Measurements from ENCODE around the gene STK16. TPM values are rescaled to one million over a fixed set of nuclear protein-coding genes. Genes with fewer than 3 reads are reported as not detected.

STK16 gene
- total RNA-seq, 6 experiments from 2014 or later = 25.1 to 30.7 (median 28.2) TPM

GRCh38 chr2:219213486-219214071, 31.7 kb upstream of the STK16 start:
- no peak for TF ChIP-seq CTCF (IDR thresholded peaks at IDR 0.05)
- no peak for DNase-seq
- H3K4me3 Mint-ChIP-seq = no peak overlapping the region
- peaks cover 3% of the 10 kb centered on the region for H3K27me3 Mint-ChIP-seq (ENCODE audit: insufficient read depth)
- H3K4me1 Mint-ChIP-seq (ENCODE audit: low read depth) = peaks cover 20% of the 10 kb centered on the region
- H3K9me3 Mint-ChIP-seq = no peaks in the 10 kb centered on the region
- H3K27ac Mint-ChIP-seq = no peak overlapping the region
- H3K36me3 Mint-ChIP-seq (ENCODE audit: low read depth) = peaks cover 28% of the 10 kb centered on the region

GRCh38 chr2:219214141-219214540, 31.1 kb upstream of the STK16 start:
- Mint-ChIP-seq H3K4me1 (ENCODE audit: low read depth) (peaks cover 18% of the 10 kb centered on the region), H3K4me3 (no peak overlapping the region), H3K36me3 (ENCODE audit: low read depth) (peaks cover 28% of the 10 kb centered on the region), H3K27me3 (ENCODE audit: insufficient read depth) (peaks cover 3% of the 10 kb centered on the region), H3K27ac (no peak overlapping the region), H3K9me3 (no peaks in the 10 kb centered on the region)
- TF ChIP-seq CTCF (IDR thresholded peaks at IDR 0.05) = no peak
- DNase-seq = no peak

GRCh38 chr2:219214786-219215185, 30.5 kb upstream of the STK16 start:
- peaks cover 24% of the 10 kb centered on the region for H3K36me3 Mint-ChIP-seq (ENCODE audit: low read depth)
- H3K27me3 Mint-ChIP-seq (ENCODE audit: insufficient read depth) = peaks cover 3% of the 10 kb centered on the region
- H3K9me3 Mint-ChIP-seq = no peaks in the 10 kb centered on the region
- no peak overlapping the region for H3K4me3 Mint-ChIP-seq
- no peak overlapping the region for H3K27ac Mint-ChIP-seq
- TF ChIP-seq CTCF (IDR thresholded peaks at IDR 0.05) = no peak
- DNase-seq = no peak
- peaks cover 24% of the 10 kb centered on the region for H3K4me1 Mint-ChIP-seq (ENCODE audit: low read depth)

- no peak for DNase-seq
- TF ChIP-seq CTCF (IDR thresholded peaks at IDR 0.05) = no peak
- Mint-ChIP-seq H3K9me3 (no peaks in the 10 kb centered on the region), H3K4me3 (no peak overlapping the region), H3K4me1 (ENCODE audit: low read depth) (peaks cover 24% of the 10 kb centered on the region), H3K36me3 (ENCODE audit: low read depth) (peaks cover 15% of the 10 kb centered on the region), H3K27me3 (ENCODE audit: insufficient read depth) (peaks cover 1% of the 10 kb centered on the region), H3K27ac (no peak overlapping the region)
Observed at GRCh38 chr2:219215871-219216534, 29.3 kb upstream of the STK16 start.

GRCh38 chr2:219216535-219216915, 28.8 kb upstream of the STK16 start:
- no peak for TF ChIP-seq CTCF (IDR thresholded peaks at IDR 0.05)
- no peaks in the 10 kb centered on the region for H3K9me3 Mint-ChIP-seq

More at GRCh38 chr2:219216535-219216915, 28.8 kb upstream of the STK16 start:
- Mint-ChIP-seq H3K27me3 (ENCODE audit: insufficient read depth) (no peaks in the 10 kb centered on the region; the same call in none of the 2 replicates), H3K36me3 (ENCODE audit: low read depth) (peaks cover 10% of the 10 kb centered on the region), H3K4me1 (ENCODE audit: low read depth) (peaks cover 24% of the 10 kb centered on the region), H3K4me3 (peak overlapping the region; percentile 31; the same call in 1 of the 2 replicates), H3K27ac (peak overlapping the region; percentile 43; the same call in 1 of the 2 replicates)
- DNase-seq = no peak

All from HFFc6 (cell line).